Activated CD4-positive, CD25-positive, alpha-beta regulatory T cell (primary cell): ENCODE data around the gene VPS13D.

Experiments
- DNase-seq, 4 experiments: peaks; one replicate each; lab custom pipeline; 2025; lab: John Stamatoyannopoulos, UW

VPS13D gene

GRCh38 chr1:12554521-12555305, 324.9 kb downstream of the VPS13D start:
- no peak for DNase-seq

DNA sequence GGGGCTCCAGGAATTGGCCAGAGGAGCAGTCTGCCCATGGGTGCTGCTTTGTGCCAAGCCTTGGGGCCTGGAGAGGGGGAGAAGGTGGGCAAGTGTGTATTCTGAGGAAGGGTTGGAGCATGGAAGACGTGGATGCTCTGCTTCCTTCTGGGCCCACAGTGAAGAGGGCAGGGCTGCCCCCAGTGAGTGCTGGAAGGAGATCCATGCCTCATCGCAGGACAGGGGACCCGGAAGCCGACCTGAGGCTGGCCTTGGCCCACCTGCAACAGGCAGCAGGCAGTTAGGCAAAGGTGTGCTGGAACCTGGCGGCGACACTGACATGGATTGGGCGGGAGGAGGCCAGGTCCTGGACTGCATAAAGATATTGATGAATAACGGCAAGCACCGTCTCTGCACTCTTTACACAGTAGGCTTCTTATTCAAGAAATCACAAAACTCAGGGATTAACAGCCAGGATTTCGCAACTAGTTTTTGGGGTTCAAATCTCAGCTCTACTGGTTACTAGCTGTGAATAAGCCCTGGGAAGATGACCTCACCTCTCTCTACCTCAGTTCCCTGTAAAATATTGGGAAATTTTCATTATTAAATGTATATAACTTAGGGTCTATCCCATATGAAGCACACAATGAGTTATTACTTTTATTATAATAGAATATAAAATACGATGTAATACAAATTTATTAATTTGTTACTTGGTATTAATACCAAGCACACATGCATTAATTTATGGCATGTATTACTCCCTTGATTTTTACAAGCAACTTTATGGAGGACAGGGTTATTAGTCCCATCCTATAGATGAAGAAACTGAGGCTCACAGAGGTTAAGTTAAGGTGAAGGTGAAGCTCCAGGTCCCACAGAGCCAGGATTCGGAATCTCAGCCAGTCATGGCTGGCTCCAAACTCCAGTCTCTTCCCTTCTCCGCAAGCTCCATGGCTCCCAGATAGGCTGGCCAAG, 325.9 kb downstream of the VPS13D start:
- DNase-seq: no peak

DNA sequence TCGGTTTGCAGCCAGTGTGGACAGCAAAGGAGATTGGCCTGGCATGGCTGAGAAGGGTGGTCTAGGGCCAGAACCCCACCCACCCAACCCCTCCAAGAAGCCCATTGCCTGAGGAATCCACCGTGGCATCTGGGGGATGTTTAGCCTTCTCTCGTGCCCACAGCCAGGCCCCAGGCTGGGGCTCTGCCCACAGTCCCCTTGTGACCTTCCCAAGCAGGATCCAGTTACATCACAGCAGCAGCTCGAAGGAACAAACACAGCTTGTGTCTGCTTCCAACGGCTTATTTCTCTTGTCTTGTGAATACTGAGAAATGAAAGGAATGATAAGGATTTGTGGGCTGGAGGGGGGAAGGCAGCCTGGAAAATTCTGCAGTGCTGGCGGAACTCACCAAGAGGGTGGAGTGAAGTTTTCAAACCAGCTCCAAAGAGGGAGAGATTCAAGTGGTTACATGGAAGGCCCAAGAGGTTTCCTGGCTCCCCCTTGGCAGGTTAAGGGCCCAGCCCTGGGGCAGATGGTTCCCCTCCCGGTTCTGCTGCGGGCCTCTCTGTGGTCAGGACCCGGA, 326.6 kb downstream of the VPS13D start:
- DNase-seq: no peak

DNA sequence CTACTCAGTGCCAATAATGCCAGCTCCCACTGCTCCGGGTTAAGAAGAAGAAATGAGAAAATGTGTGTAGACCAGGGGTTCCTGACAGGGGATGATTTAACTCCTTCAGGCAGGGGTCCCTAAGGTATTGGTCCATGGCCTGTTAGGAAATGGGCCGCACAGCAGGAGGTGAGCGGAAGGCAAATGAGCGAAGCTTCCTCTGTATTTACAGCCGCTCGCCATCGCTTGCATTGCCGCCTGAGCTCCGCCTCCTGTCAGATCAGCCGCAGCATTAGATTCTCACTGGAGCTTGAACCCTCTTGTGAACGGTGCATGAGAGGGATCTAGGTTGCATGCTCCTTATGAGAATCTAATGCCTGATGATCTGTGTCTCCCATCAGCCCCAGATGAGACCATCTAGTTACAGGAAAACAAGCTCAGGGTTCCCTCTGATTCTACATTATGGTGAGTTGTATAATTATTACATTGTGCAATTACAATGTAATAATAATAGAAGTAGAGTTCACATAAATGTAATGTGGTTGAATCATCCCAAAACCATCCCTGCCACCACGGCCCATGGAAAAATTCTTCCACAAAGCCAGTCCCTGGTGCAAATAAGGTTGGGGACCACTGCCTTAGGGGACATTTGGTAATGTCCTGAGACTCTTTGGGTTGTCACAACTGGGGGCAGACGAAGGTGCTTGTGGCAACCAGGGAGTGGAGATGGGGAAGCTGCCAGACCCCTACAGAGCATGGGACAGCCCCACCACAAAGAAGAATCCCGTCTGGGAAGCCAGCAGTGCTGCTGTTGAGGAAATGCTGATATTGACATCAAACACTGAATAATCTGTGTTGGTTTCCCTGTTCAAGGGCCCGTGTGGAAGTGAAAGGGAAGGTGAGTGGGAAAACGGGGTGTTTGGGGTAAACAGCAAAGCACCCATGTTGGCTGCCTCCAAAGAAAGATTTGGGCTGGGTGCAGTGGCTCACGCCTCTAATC, 327.4 kb downstream of the VPS13D start:
- DNase-seq: no peak

- DNase-seq: no peak
Measured at GRCh38 chr1:12561121-12561520, 331.3 kb downstream of the VPS13D start.
